HL-60 (cell line): ENCODE measurements around the gene SPINT1.

ENCODE experiments used
- DNase-seq, 2 experiments: peaks; one replicate each; pipeline ENCODE4 v3.0.0-alpha.2; 2010 to 2020; ENCODE audit warnings: low read depth in 1 of 2, low spot score in 1 of 2
- H3K27ac ChIP-seq: fragments of 250-450 bp; sonication (Bioruptor Pico); replicated peaks from 2 replicates; pipeline ENCODE4 v1.5.1; 2020; ENCODE audit warnings: mild to moderate bottlenecking, moderate library complexity
- H3K27me3 ChIP-seq: fragments of 250-450 bp; sonication (Bioruptor Pico); 2 replicates; pipeline ENCODE4 v1.5.1; 2021; ENCODE audit warnings: mild to moderate bottlenecking, moderate library complexity; ENCODE audit not compliant: insufficient read depth, poor library complexity, severe bottlenecking
- H3K4me3 ChIP-seq: replicated peaks from 2 replicates; pipeline ENCODE4 v1.5.1; 2011; ENCODE audit warnings: mild to moderate bottlenecking, control low read depth, low read length; ENCODE audit not compliant: insufficient read depth
- CTCF ChIP-seq: IDR thresholded peaks from one replicate; pipeline ENCODE4 v1.5.1; 2011; ENCODE audit warnings: low read length, control low read depth, inconsistent platforms; ENCODE audit not compliant: insufficient read depth
- GABPA ChIP-seq: IDR thresholded peaks from 2 replicates; pipeline ENCODE4 v1.6.1; 2012; ENCODE audit warnings: low read depth
- POLR2AphosphoS5 ChIP-seq: IDR thresholded peaks from 2 replicates; pipeline ENCODE4 v1.6.1; 2012; ENCODE audit warnings: low read depth
- REST ChIP-seq: IDR thresholded peaks from 2 replicates; pipeline ENCODE4 v1.6.1; 2012; ENCODE audit warnings: low read depth; ENCODE audit not compliant: insufficient replicate concordance
- SPI1 ChIP-seq: IDR thresholded peaks from 2 replicates; pipeline ENCODE4 v1.6.1; 2012; ENCODE audit warnings: low read depth, mild to moderate bottlenecking, borderline replicate concordance

Gene SPINT1

GRCh38 chr15:40902605-40903561, 59.0 kb downstream of the SPINT1 start:
- peak overlapping the region; percentile 21 for H3K4me3 ChIP-seq
- peak overlapping the region; percentile 92 for H3K27ac ChIP-seq

GRCh38 chr15:40904552-40905201, 60.8 kb downstream of the SPINT1 start:
- no peak overlapping the region for H3K4me3 ChIP-seq
- H3K27ac ChIP-seq: no peak overlapping the region
- DNase-seq: no peak
- H3K27me3 ChIP-seq: no peaks in the 10 kb centered on the region
- TF ChIP-seq CTCF (no peak), GABPA (no peak), POLR2AphosphoS5 (no peak), SPI1 (no peak), REST (no peak)

More at GRCh38 chr15:40902605-40903561, 59.0 kb downstream of the SPINT1 start:
- no peaks in the 10 kb centered on the region for H3K27me3 ChIP-seq
- TF ChIP-seq CTCF: no peak
- peak; percentile 52; the same call in 1 of the 2 replicates for TF ChIP-seq SPI1
- TF ChIP-seq REST: no peak
- TF ChIP-seq POLR2AphosphoS5: peak; percentile 97
- TF ChIP-seq GABPA: 0 out of 2 replicates have a peak, but pooled peaks have one; percentile 15
- DNase-seq: peak; percentile 99 to 100

GRCh38 chr15:40906091-40906990, 62.5 kb downstream of the SPINT1 start:
- TF ChIP-seq REST: no peak
- no peak for TF ChIP-seq SPI1
- TF ChIP-seq POLR2AphosphoS5: peak; percentile 60
- peak; percentile 37 for TF ChIP-seq CTCF
- no peak for TF ChIP-seq GABPA
- peak; percentile 63 to 75 for DNase-seq
- H3K27me3 ChIP-seq: no peaks in the 10 kb centered on the region
- H3K27ac ChIP-seq: peak overlapping the region; percentile 59
- H3K4me3 ChIP-seq: no peak overlapping the region
